NCI-H526 (cell line): ENCODE data around the gene KRTAP26-1.
A peak's percentile ranks its signal among the peaks of the same experiment; 100 is the strongest.

Source experiments
- DNase-seq, 2 experiments: peaks; one replicate each; lab custom pipeline; 2025; lab: John Stamatoyannopoulos, UW

The KRTAP26-1 gene, protein sequence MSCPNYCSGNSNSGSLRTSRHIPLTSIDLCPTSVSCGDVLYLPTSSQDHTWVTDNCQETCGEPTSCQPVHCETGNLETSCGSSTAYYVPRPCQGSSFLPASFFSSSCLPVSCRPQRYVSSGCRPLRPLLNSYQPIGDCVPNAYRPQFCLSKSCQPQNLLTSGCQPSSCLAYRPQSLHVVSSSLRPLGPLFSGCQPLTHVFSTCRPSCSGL

DNA sequence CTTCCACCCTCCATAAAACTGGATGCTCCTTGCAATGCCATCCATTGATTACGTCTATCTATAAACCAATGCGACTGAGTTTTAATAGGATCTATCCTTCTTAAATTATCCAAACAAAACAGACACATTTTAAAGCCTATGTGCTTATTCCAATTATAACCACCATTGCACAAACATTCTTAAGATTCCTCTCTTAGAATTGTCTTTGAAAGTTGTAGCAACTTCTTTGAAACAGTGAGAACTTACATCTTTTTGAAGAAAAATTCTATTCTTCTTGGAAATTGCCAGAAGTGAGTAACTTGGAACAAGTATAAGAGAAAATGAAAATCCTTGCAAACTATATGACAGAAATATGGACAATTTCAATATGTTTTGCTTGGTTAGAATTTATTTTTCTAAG lies at the start of gene KRTAP26-1:
Gene KRTAP26-1 (minus strand): TSS at position 101 of the 400 bp plus-strand sequence. CDS start 280 bp downstream, outside the sequence.
- DNase-seq: no peak

DNA sequence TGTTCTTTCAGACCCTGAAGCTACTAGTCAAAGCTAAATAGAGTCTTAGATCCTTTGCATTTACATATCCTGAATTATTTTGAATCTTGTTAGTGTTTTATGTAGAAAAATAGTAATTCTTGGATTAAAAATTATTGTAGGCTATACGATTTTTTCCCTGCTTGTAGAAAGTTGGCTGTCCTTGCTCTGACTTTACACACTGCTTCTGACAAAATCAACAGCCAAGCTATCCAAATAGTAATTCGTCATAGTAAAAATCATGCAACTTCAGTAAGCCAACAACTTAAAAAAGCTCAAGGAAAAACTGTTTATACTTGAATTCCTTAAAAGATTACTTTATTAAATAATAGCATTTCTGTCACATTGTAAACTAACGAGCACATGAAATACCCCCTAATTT lies 35.8 kb upstream of the KRTAP26-1 start:
- DNase-seq: no peak

DNA sequence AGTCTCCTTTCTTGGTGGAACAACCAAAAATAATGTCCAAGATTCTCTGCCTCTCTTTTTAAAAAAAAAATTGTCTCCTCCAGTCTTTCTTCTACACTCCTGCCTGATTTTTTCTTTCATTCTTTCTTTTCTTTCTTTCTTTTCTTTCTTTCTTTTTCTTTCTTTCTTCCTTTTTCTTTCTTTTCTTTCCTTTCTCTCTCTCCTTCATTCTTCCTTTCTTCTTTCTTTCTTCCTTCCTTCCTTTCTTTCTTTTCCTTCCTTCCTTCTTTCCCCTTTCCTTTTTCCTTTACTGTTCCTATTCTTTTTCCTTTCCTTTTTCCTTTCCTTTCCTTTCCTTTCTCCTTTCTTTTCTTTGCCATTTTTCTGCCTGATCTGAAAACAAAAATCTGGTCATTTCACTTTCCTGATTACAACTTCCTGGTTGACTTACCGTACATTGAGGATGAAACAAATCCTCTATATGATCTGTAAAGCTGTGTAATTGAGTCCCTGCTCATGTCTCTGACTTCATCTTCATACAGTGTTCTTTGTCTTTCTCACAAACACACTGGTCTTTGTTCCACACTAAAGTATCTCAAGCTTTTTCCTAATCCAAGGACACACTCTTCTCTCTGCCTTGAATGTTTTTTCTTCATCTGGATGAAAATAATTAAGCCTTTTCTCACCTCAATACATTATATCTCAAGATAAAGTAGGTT lies 34.3 kb upstream of the KRTAP26-1 start:
- no peak for DNase-seq

DNA sequence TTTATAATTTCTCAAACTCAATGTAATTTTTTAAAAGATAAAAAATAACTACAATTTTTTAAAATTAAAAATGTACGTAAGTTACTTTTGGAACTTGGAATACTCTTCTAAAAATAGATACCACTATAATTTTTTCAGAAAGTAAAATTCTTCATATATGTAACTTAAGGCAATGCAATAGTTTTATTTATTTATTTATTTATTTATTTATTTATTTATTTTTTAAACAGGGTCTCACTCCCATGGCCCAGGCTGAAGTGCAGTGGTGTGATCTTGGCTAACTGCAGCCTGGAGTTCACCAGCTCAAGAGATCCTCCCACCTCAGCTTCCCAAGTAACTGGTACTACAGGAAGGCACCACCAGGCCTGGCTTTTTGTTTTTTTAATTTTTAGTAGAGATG lies 31.4 kb upstream of the KRTAP26-1 start:
- no peak for DNase-seq

DNA sequence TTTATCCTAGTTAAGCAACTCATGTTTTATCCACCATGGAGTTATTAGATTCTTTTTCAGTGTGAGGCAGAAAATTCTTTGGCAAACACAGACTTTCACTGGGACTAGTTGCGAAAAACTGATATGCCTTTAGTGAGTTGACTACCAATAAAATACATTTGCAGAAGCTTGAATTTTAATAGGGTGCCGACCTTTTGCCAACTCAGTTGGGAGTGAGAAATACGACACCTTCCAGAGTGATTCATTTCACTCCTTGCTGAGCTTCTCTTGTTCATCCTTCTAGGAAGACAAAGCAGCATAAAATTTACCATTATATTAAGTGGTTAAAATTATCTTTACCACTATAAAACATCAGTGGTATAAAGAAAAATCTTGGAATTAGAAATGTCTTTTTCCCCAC lies 29.5 kb upstream of the KRTAP26-1 start:
- DNase-seq: no peak

DNA sequence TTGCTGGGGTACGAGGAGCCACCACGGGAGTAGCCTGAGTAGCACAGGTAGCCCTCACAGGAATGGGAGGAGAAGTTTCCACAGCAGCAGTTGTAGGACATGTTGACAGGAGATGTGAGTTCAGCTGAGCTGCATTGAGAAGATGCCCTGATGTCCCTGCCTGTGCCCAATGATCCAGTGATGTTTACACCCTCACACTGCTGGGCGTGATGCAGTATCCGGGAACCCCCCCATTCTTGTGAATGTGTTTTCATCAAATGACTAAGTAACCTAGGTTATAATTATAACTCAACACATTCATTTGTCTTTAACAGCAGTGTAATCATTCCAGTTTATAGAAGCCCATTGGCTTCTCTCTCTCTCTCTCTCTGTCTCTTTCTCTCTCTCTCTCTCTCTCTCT lies 28.4 kb upstream of the KRTAP26-1 start, which contains the start of gene KRTAP23-1:
Gene KRTAP23-1 (minus strand): TSS at position 101 of the 400 bp plus-strand sequence. CDS start 0 bp downstream, at position 101.
- DNase-seq: no peak

DNA sequence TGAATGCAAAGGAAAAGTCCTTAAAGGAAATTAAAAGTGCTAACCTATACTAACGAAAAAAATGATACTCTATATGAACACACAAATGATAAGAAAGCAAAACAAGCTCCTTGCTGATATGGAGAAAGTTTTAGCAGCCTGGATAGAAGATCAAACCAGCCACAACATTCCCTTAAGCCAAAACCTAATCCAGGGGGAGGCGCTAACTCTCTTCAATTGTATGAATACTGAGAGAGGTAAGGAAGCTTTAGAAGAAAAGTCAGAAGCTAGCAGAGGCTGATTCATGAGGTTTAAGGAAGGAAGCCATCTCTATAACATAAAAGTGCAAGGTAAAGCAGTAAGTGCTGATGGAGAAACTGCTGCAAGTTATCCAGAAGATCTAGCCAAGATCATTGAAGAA lies 24.9 kb upstream of the KRTAP26-1 start:
- no peak for DNase-seq

DNA sequence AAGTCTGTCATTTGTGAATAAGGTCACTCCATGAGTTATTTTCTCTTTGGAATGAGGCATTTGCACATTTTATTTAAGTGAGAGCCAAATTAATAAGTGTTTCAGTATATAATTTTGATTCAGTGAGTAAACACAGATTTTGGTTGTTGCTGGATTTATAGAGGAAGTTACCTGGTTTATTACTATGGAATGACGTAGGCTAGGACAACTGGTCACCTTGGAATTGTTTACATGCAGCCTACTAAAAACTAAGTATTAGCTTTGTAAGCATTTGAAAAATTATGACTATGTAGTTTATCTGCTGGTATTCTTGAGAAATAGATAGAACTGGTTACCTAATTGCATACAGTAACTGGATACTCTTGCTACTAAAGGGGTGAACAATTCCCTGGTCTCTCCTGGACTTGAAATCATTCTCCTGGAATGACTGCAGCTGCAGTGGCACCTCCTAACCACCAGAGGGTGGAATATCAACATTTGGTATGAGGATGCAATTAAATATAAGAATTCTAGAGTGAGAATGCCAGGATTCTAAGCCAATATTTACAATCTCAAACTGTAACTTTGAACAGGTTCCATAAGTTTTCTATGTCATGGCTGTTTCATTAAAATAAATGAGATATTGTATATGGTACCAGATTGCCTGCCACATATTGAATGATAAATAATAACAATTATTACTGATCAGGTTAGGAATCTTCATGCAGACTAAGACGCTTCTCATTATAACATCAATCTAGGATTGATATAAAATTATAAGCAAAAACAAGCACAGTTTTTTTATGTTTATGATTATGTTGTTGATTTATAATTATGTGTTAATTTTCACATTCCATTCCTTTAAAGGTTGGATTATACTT lies 20.8 kb upstream of the KRTAP26-1 start:
- peak; percentile 1 to 41 for DNase-seq

DNA sequence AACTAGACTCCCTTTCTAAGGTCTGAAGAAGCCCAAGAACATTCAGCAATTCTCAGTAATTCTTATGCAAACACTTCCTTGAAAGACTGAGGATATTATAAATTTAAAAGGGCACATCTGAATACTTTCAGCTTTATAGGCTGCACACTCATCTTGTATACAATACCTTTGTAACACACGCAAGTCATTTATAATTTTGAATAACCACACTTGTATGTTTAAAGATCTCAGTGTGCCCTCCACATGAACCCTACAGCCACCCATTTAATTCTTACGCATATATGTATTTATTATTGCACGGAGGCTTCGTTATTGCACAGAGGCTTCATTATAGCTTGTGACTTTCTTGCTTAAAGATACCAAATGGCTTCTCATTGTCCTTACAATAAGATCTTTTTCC lies 18.6 kb upstream of the KRTAP26-1 start:
- DNase-seq: no peak

DNA sequence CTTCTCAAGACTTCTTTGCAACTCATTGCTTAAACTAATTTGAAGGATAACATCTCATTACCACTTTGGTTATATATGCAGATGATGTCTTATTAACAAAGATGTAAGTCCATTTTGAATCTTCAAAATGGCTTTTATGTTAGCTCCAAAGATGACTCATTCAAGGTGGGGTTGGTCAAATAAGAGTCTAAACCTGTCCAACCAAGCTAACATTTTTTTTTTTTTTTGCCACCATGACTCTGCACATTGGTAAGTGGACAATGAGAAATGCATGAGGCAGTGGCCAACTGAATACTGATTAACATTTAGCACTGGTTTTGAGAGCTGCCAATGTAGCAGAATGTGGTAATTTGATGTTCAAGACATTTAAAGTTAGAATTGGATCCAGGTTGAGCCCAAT lies 17.7 kb upstream of the KRTAP26-1 start:
- no peak for DNase-seq

DNA sequence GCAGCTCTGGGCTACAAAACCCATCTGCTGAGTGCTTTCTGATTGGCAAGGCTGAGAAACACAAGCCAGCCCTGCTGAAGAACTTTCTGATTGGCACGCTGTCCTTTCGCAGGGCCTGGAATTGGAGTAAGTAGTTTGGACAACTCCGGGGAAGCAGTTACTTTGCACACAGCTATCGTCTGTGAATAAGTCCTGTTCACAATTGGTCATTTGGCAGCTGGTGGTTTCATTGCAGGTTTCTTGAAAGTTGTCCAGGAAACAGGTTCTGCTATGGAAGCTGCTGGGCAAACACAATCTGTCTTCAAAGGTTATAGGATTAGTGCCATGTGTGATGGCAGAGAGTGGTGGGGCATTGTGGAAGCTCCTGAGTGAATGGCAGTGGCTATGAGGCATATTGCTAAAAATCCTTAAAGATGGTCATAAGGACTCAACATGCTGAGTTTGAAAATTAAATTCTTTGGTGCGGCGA lies 17.2 kb upstream of the KRTAP26-1 start, which contains the start of gene KRTAP27-1:
Gene KRTAP27-1 (minus strand): TSS at position 419 of the 469 bp plus-strand sequence. CDS start 26 bp downstream, at position 393.
- DNase-seq: no peak

DNA sequence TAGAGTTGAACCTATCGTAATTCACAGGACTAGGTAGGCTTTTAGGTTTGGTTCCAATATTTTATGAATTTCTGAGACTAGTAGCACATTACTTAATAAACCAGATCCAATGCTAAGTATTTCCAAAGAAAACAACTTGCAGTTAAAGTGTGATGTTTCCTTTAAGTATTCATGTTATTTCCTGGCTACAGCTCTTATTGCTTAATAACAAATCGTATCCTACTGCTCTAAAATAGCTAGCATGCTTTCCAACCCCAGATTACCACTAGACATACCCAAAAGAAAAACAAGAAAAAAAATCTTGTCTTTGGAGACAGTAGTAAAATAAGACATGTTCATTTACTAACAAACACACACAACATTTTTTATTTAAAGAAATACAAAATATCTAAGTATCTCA lies 16.5 kb upstream of the KRTAP26-1 start:
- DNase-seq: no peak

DNA sequence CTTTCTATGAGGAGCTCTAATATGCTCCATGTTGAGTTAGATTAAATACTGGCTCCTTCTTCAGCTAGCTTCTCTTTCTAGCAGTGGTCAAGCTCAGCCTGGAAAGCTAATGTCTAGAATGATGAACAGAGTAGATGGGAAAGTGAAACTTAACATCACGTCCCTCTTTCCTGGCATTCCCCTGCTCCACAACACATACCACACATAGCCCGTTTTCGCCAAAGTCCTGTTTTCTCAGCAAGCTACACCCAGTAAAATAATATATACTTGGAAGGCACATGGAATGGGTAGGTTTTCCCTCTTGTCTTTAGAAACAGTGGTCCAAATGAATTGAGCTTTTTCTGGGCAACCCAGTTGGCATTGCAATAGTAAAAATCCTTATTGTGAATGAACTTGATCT lies 13.6 kb upstream of the KRTAP26-1 start:
- no peak for DNase-seq

DNA sequence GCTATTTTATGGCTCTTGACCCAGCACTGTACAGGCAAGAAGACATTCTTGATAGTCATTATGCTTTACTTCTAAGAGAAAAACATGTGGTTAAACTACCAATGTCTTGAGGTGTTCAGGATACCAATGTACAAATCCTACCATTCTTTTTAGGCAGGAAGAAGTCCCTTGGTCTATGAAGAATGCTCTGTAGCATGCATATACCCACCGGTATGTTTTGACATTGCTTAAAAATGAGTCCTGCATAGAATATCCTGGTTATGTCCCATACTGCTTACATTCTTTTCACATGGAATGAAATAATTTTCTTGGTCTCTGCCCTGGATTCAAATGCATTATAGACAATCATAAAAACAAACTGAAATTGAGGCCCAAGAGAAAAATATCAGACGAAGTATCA lies 12.6 kb upstream of the KRTAP26-1 start:
- no peak for DNase-seq

DNA sequence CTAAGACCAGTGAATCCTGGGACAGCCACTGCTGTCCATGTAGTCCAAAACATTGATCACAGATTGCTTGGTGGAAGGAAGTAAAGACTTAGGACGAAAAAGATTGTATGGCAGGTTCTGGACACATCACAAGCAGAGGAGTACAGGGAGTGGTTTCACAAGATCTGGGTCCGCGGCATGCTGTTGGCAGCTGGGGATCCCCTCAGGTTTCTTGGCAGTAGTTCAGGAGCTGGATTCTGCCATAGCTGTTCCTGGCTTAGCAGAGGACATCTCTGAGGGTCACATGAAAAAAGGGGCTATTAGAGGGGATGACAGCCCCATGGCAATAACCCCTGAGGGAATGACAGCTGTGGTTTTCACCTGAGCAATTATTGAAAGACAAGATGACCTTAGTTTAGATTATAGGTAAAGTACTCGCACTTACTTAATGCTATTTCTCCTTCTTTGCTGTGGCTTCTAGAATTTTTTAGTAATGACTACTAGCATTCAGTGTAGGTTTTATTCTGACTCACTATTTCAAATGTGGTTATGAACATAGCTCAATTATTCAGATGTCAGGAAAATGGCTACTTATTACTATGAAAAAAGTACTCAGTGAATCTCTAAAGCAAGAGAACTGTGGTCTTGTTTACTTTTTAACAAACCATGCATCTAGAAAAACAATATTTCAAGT lies 9.2 kb upstream of the KRTAP26-1 start:
- DNase-seq: no peak

DNA sequence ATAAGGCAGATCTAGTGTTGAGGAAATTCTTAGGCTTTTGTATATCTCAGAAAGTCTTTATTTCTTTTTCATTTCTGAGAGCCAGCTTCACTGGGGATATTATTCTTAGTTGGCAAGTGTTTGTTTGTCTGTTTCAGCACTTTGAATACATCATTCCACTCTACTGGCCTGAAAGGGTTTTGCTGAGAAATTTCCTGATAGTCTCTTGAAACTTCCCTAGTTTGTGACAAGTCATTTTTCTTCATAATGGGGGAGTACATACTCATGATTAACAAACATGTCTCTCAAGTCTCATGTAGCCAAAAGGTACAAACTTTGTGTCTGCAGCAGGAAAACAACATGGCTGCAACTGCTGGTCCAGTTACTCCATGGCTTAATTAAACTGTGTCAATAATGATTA lies 6.3 kb upstream of the KRTAP26-1 start:
- no peak for DNase-seq

DNA sequence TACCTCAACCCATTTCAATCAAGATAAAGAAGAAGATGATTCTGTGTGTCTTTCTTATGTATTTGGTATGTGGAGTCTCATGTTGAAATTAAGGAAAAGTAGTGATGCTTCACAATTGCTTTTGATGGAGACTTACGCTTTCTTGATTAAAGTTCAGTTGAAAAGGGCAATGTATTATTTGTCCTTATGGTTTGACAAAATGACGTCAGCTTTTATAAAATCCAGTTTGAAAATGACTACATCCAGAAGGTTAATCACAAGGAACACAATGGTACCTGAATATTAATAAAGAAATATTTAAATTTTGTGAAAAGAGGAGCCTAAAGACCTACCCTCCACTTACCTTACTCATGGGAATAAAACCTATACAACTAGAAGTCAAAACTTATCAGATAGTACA lies 4.4 kb downstream of the KRTAP26-1 start:
- DNase-seq: no peak

DNA sequence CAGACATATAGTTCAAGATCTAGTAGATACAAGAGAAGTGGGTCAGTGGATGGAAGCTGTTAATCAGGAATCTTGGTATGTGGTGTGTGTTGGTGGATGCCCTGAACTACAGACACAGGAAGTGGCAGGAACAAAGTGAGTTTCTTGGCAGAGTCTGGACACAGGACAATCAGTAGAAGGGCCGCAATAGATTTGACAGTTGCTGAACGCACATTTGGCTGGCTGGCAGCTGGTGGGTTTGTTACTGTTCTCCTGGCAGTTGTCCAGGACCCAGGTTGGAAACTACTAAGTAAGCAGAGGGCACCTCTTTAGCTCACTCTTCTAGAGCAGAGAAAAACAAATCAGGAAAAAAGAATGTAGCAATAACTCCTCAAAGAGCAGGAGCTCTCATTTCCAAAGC lies 13.2 kb downstream of the KRTAP26-1 start:
- no peak for DNase-seq

DNA sequence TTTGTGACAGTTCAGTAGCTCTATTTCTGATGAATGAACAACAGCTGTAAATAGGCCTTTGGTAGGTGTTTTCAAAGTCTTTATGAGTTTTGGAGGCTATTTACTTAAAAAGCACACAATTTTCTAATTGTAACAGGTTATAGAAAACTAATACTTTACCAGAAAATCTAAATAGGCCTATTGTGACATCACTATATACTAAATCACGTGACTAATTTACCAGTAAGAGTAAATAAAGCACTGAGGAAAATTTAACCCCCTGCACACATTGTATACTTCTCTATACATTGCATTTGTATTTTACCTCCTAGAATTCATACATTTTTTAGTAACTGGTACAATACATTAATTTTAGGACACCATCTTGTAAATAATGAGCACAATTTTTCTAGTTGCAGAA lies 15.0 kb downstream of the KRTAP26-1 start:
- DNase-seq: no peak

DNA sequence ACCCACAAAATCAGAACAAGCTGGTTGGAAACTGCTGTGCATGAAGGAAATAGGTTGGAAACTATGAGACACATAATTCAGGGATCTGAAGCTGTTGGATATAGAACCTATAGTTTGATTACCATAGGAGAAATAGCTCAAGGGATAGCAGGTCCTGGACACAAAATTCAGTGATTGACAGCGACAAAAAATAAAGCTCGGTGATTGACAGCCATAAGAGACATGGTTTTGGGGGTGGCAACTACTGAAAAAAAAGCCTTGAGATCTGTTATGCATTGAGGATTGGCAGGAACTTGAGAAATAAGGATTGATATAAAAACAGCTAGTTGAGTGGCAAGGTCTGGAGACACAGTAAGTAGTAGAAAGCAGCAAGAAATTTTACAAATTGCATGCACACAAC lies 30.9 kb downstream of the KRTAP26-1 start, which contains the start of gene KRTAP25-1:
Gene KRTAP25-1 (minus strand): TSS at position 300 of the 400 bp plus-strand sequence. CDS start 24 bp downstream, at position 276.
- DNase-seq: no peak

DNA sequence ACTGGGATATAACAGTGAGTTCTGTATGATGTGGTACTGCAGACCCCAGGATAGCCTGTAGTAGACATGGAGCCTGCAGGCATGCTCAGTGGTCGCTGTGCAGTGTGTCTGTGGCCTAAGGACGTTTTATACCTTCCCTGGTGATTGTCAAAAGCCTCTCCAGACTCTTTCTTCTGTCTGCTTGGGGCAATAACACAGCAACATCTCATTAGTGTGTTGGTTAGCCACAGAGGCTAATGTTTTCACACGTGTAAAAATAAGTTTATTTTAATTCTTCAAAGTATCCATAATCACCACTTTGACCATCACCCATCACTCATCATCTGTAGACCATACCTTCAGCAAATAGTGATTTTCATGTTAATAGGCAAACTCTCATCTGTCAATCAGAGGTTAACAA lies 37.3 kb downstream of the KRTAP26-1 start, which contains the start of gene KRTAP24-1:
Gene KRTAP24-1 (minus strand): TSS at position 101 of the 400 bp plus-strand sequence. CDS start 18 bp downstream, at position 83.
- no peak for DNase-seq

DNA sequence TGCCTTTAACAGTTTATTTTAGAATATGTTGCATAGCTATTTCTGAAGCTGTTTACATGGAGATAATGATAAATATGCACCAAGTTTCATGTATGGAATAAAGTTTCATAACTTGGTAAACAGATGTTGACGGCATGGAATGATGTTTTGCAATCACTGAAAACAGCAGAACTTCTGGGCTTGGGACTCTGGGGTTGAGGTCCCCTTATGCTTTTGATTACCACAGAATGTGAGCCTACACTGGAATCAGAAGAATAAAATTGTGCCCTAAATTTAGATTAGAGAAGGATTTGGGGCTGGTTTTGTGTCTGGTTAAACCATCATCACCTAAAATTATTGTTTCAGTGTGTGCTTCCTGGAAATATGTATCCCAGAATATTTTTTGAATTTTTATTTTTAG lies 48.5 kb downstream of the KRTAP26-1 start:
- no peak for DNase-seq
